Kidney epithelial cell (primary cell): ENCODE results near the gene CBLN3. TPM values are rescaled to one million over a fixed set of nuclear protein-coding genes. Genes with fewer than 3 reads are reported as not detected.
A peak's percentile ranks its signal among the peaks of the same experiment; 100 is the strongest.

Experiments
- DNase-seq: peaks from one replicate; pipeline ENCODE4 v3.0.0-alpha.2; 2010; ENCODE audit warnings: low read depth
- H3K27me3 ChIP-seq: 2 replicates; pipeline ENCODE4 v1.6.0; 2011; ENCODE audit warnings: low read length; ENCODE audit not compliant: control insufficient read depth, insufficient read depth
- H3K36me3 ChIP-seq: 2 replicates; pipeline ENCODE4 v1.5.1; 2011; ENCODE audit warnings: low read length; ENCODE audit not compliant: control insufficient read depth, insufficient read depth
- H3K4me3 ChIP-seq: 2 replicates; pipeline ENCODE4 v1.5.1; 2011; ENCODE audit warnings: low read depth, mild to moderate bottlenecking, control low read depth, low read length
- total RNA-seq: library from RNA; depleted of rRNA; stranded (reverse); fragments of >200 nt; gene quantifications from 2 replicates; pipeline ENCODE4 v1.2.3, GENCODE V29; 2015
- TF ChIP-seq, protein P1 (sequence below): IDR thresholded peaks from 2 replicates; pipeline ENCODE4 v1.5.1; 2011; ENCODE audit warnings: mild to moderate bottlenecking, moderate library complexity, low read length, control low read depth, inconsistent platforms; ENCODE audit not compliant: insufficient read depth, poor library complexity, severe bottlenecking

The CBLN3 gene
- total RNA-seq, 1 donor from 2014 or later: 0.88 TPM

DNA sequence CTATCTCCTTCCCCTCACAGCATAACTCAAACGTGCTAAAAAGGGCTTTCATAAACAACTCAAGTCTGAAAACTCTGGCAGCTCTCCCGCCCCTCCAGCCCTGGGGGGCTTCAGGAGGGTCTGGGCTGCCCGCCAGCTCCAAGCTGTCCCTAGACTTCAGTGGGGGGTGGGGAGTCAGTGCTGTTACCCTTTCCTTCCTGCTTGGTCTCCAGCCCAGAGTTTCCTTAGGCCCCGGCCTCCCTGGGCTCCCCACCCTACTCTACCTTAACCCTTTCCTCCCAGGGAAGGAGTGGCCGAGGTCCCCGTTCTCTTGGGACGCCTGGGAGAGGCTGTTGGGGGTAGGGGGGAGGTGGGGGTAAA is 31.2 kb downstream of the CBLN3 start:
- H3K4me3 ChIP-seq: no peak overlapping the region
- no peaks in the 10 kb centered on the region for H3K36me3 ChIP-seq
- DNase-seq: no peak
- no peaks in the 10 kb centered on the region for H3K27me3 ChIP-seq
- TF ChIP-seq, protein P1, sequence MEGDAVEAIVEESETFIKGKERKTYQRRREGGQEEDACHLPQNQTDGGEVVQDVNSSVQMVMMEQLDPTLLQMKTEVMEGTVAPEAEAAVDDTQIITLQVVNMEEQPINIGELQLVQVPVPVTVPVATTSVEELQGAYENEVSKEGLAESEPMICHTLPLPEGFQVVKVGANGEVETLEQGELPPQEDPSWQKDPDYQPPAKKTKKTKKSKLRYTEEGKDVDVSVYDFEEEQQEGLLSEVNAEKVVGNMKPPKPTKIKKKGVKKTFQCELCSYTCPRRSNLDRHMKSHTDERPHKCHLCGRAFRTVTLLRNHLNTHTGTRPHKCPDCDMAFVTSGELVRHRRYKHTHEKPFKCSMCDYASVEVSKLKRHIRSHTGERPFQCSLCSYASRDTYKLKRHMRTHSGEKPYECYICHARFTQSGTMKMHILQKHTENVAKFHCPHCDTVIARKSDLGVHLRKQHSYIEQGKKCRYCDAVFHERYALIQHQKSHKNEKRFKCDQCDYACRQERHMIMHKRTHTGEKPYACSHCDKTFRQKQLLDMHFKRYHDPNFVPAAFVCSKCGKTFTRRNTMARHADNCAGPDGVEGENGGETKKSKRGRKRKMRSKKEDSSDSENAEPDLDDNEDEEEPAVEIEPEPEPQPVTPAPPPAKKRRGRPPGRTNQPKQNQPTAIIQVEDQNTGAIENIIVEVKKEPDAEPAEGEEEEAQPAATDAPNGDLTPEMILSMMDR: no peak

DNA sequence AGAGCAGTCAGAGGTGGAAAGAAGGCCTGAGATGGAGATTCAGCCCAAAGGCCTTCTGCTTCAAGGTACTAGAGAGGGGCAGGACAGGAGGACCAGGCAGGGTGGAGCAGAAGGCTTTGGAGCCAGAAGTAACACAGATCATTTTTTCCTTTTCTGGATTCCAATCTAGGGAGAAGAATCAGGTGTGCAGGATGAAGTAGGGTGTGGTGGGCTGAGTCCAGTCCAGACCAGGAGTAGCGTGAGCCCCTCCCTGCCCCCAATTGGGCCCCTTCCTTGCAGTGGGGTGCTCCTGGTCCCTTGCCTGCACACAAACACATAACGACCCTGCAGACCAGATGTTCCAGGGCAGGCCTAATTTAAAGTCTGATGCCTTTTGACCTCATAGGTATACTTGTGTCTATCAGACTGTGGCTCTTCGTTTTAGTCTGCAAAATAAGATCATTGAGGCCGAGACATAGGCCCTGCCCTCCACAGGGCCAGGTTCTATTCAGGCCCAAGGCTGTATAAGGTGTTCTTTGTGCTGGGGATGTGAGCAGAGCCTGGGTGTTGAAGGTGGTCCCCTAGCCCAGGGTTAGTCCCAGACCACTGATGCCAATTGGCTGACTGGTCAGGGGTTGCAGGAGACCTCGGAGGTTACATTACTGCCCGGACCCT is 31.7 kb downstream of the CBLN3 start:
- no peak overlapping the region for H3K4me3 ChIP-seq
- DNase-seq: no peak
- H3K36me3 ChIP-seq: no peaks in the 10 kb centered on the region
- TF ChIP-seq, protein P1: no peak
- no peaks in the 10 kb centered on the region for H3K27me3 ChIP-seq

DNA sequence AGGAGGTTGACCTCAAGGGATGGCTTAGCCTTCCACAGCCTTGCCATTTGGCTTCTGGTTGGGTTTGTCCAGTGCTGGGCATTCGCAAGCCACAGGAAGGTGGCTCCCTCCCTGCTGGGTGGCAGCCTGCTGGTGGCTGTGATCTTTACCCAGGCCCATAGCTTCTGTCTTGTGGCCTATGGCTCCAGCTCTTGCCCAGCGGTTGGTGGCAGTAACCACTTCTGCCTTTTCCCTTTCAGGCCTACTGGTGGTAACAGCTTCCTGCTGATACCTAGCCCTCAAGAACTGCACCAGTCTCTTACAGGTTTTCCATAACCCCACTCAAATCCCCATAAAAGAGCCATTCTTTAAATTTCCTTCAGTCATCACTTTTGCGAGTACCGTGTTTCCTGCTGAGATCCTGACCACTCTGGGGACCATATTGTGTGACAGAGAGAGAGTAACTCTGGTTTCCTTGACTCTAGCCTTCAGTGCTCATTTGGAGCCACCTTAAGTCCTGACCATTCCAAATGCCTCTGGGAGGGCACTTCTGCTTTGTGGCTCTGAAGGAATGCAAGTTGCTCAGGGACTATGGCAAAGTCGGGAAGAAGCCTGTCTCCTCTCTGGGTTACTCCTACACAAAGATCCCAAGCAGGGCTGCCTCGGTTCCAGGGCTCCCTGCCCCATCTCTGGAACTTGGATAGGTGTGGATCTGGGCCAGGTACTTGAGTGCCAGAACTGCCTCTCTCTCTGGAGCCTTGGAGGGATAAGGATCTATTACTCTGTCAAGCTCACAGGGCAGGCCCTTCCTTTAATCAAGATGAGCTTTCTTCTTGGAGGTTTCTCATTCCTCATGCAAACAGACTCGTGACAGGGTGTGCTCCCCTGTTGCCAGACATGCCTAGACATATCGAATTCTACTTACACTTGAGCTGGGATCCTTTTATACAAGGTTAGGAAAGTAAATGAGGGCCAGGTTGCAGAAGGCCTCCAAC is 33.6 kb downstream of the CBLN3 start:
- no peak for DNase-seq
- no peak overlapping the region for H3K4me3 ChIP-seq
- H3K27me3 ChIP-seq: no peaks in the 10 kb centered on the region
- TF ChIP-seq, protein P1: no peak
- H3K36me3 ChIP-seq: no peaks in the 10 kb centered on the region

DNA sequence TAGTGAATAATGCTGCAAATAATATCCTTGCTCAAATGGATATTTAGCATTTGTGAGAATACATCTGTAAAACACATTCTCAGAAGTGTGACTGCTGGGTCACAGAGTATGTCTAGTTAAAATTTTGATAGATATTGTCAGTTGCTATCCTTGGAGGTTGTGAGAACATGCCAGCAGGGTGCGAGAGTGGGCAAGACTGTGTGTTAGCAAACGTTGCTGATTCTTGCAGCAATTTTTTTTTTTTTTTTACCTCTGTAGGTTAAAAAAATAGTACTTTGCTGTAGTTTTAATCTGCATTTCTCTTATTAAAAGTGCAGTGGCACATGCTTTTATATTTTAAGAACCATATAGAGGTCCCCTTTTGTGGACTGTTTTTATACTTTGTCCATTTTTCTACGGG is 35.2 kb downstream of the CBLN3 start:
- no peak for DNase-seq
- Histone ChIP-seq H3K36me3 (no peaks in the 10 kb centered on the region), H3K4me3 (no peak overlapping the region), H3K27me3 (no peaks in the 10 kb centered on the region)
- TF ChIP-seq, protein P1: peak; percentile 5

DNA sequence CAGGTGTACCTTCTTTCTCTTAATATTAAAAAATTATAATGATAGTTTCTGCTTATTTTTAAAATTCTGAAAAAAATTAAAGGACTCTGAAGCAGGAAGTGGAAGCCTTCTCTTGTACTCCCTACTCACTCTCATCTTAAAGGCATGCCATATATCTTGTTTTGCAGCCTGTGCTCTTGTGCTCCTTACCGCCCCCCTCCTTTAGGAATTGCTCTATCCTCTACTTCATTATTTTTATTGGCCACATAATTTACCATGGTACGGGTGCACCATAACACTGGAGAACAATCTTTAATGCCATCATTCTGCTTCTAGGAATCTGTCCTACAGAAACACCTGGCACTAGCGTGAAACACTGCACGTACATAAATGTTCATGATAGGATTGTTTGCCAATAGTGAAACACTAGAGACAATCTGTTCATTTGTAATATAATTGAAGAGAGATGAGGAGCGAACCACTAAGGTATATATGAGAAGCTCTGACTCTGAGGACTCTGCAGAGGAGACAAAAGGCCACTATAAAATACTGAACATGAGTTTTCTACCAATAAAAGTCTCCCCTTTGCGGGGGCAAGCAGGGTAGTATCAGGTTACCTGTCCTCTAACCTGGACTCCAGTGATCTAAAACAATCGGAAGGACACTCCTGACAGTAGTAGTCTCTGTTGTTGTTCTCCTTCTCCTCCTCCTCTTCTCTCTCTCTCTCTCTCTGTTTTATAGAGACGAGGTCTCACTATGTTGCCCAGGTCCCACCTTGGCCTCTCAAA is 37.0 kb downstream of the CBLN3 start:
- Histone ChIP-seq H3K27me3 (no peaks in the 10 kb centered on the region), H3K36me3 (no peaks in the 10 kb centered on the region), H3K4me3 (peak overlapping the region; percentile 9)
- DNase-seq: no peak
- TF ChIP-seq, protein P1: peak; percentile 23
